Thyroid gland (tissue), 4 donors: Measurements from ENCODE around the gene DAPP1. TPM values are rescaled to one million over a fixed set of nuclear protein-coding genes. Genes with fewer than 3 reads are reported as not detected.

ENCODE experiments used
- DNase-seq, 2 donors: peaks; one replicate each; pipeline ENCODE4 v3.0.0-alpha.2; 2019
- H3K27ac ChIP-seq, 3 donors: fragments of 200-600 bp; sonication (generic); 1 replicate in 2 of 3; 2 replicates in 1 of 3; pipeline ENCODE4 v1.5.1; 2016 to 2019; ENCODE audit warnings: mild to moderate bottlenecking in 1 of 3, moderate library complexity in 1 of 3
- H3K27me3 ChIP-seq: fragments of 200-600 bp; sonication (generic); one replicate; pipeline ENCODE4 v1.5.1; 2019
- H3K36me3 ChIP-seq, 2 donors: fragments of 200-600 bp; sonication (generic); one replicate each; pipeline ENCODE4 v1.5.1; 2016 to 2019
- H3K4me1 ChIP-seq, 2 donors: fragments of 200-600 bp; sonication (generic); one replicate each; pipeline ENCODE4 v1.5.1; 2017 to 2019
- H3K4me3 ChIP-seq, 3 donors: fragments of 200-600 bp; sonication (generic); replicated peaks in 1 of 3; 1 replicate in 2 of 3; 2 replicates in 1 of 3; pipeline ENCODE4 v1.5.1; 2016; ENCODE audit warnings: mild to moderate bottlenecking in 1 of 3
- H3K9me3 ChIP-seq: fragments of 200-600 bp; sonication (generic); one replicate; pipeline ENCODE4 v1.5.1; 2017
- CTCF ChIP-seq, 6 experiments: fragments of 200-600 bp in 3 of 6; fragments of 450-650 bp in 3 of 6; sonication (generic) in 3 of 6; IDR thresholded peaks; one replicate each; pipeline ENCODE4 v1.5.1; 2016 to 2019; ENCODE audit warnings: antibody characterized with exemption in 6 of 6, mild to moderate bottlenecking in 2 of 6, inconsistent platforms in 1 of 6, moderate library complexity in 1 of 6
- POLR2A ChIP-seq, 2 donors: fragments of 450-650 bp; IDR thresholded peaks; one replicate each; pipeline ENCODE4 v1.6.1; 2017; ENCODE audit warnings: antibody characterized with exemption in 2 of 2, mild to moderate bottlenecking in 2 of 2, moderate library complexity in 1 of 2
- whole genome bisulfite sequencing, 2 donors: methylation state at CpG; one replicate each; pipeline ENCODE4 v1.1.5; 2017; 5-methylcytosine and 5-hydroxymethylcytosine counted together
- intact Hi-C: fragments of 100-400 bp; cut with DNase I; formaldehyde crosslinking; loops from one replicate; pipeline ENCODE4 v1.15.1; 2023
- total RNA-seq, 4 donors: library from RNA; depleted of rRNA; stranded (reverse); fragments of >200 nt; gene quantifications; one replicate each; pipeline ENCODE4 v1.2.3, GENCODE V29; 2016

The DAPP1 gene
- total RNA-seq, 4 donors from 2014 or later: 0.33 to 1.5 (median 0.70) TPM

GRCh38 chr4:99845179-99845578 lies 28.6 kb downstream of the DAPP1 start:
- intact Hi-C loops: no loop called here
- WGBS, 2 donors: 94 to 95% methylated on average over 1 of the region's 1 CpG
- no peaks in the 10 kb centered on the region for H3K4me1 ChIP-seq
- no peaks in the 10 kb centered on the region for H3K27me3 ChIP-seq
- H3K36me3 ChIP-seq: no peaks in the 10 kb centered on the region
- DNase-seq: no peak
- H3K27ac ChIP-seq: no peak overlapping the region
- TF ChIP-seq CTCF (IDR thresholded peaks at IDR 0.05) (no peak), POLR2A (IDR thresholded peaks at IDR 0.05) (no peak)
- H3K9me3 ChIP-seq: no peaks in the 10 kb centered on the region
- no peak overlapping the region for H3K4me3 ChIP-seq

GRCh38 chr4:99845708-99846469 lies 29.3 kb downstream of the DAPP1 start:
- no peak for DNase-seq
- no peaks in the 10 kb centered on the region for H3K4me1 ChIP-seq
- H3K9me3 ChIP-seq: no peaks in the 10 kb centered on the region
- TF ChIP-seq CTCF (IDR thresholded peaks at IDR 0.05) (no peak), POLR2A (IDR thresholded peaks at IDR 0.05) (no peak)
- H3K36me3 ChIP-seq: no peaks in the 10 kb centered on the region
- intact Hi-C loops: no loop called here
- H3K27ac ChIP-seq: no peak overlapping the region
- H3K27me3 ChIP-seq: no peaks in the 10 kb centered on the region
- 82 to 87% methylated on average over 2 of the region's 2 CpGs for WGBS, 2 donors
- no peak overlapping the region for H3K4me3 ChIP-seq

GRCh38 chr4:99846891-99847290 lies 30.3 kb downstream of the DAPP1 start:
- Histone ChIP-seq H3K36me3 (no peaks in the 10 kb centered on the region), H3K27me3 (no peaks in the 10 kb centered on the region), H3K4me1 (no peaks in the 10 kb centered on the region), H3K4me3 (no peak overlapping the region), H3K9me3 (no peaks in the 10 kb centered on the region), H3K27ac (no peak overlapping the region)
- intact Hi-C loops: no loop called here
- WGBS, 2 donors: 71 to 81% methylated on average over 1 of the region's 1 CpG
- TF ChIP-seq CTCF (IDR thresholded peaks at IDR 0.05) (no peak), POLR2A (IDR thresholded peaks at IDR 0.05) (no peak)
- no peak for DNase-seq

GRCh38 chr4:99847362-99847976 lies 30.8 kb downstream of the DAPP1 start:
- H3K27ac ChIP-seq: no peak overlapping the region
- TF ChIP-seq CTCF (IDR thresholded peaks at IDR 0.05): no peak
- no peak for TF ChIP-seq POLR2A (IDR thresholded peaks at IDR 0.05)
- H3K27me3 ChIP-seq: no peaks in the 10 kb centered on the region
- no peaks in the 10 kb centered on the region for H3K36me3 ChIP-seq
- no peak for DNase-seq
- intact Hi-C loops: no loop called here
- WGBS, 2 donors: 78 to 86% methylated on average over 10 of the region's 10 CpGs
- H3K4me1 ChIP-seq: no peaks in the 10 kb centered on the region
- H3K9me3 ChIP-seq: no peaks in the 10 kb centered on the region
- no peak overlapping the region for H3K4me3 ChIP-seq

- H3K4me1 ChIP-seq: no peaks in the 10 kb centered on the region
- no peaks in the 10 kb centered on the region for H3K9me3 ChIP-seq
- 96 to 98% methylated on average over 4 of the region's 4 CpGs for WGBS, 2 donors
- DNase-seq: no peak
- no peak overlapping the region for H3K27ac ChIP-seq
- intact Hi-C loops: no loop called here
- TF ChIP-seq CTCF (IDR thresholded peaks at IDR 0.05): no peak
- TF ChIP-seq POLR2A (IDR thresholded peaks at IDR 0.05): no peak
- H3K36me3 ChIP-seq: no peaks in the 10 kb centered on the region
- H3K4me3 ChIP-seq: no peak overlapping the region
- no peaks in the 10 kb centered on the region for H3K27me3 ChIP-seq
Measured at GRCh38 chr4:99848591-99849001, 32.0 kb downstream of the DAPP1 start.
